ENCODE measurements around the gene SLC28A3. TPM values are rescaled to one million over a fixed set of nuclear protein-coding genes. Genes with fewer than 3 reads are reported as not detected.

SLC28A3 gene
- total RNA-seq, 2 experiments from 2014 or later: not detected

DNA sequence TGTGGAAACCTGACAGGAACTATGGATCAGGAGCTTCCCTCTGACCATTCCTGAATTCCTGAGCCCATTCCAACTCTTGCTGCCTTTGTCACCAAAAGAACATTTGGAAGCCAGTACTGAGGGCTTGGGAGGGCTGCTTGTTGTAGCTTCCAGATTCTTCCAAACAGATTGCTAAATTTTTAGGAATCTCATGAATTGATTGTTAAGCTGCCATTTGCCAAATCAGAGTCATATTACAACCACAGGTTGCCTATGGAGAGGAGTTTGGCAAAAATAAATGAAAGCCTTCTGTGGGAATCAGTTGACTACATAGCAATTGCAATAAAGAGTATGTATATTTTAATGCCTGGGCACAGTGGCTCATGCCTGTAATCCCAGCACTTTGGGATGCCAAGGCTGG is 39.2 kb upstream of the SLC28A3 start:
- no peak for DNase-seq
- H3K27me3 ChIP-seq (ENCODE audit: control insufficient read depth in 1 of 2, insufficient read depth in 2 of 2, low read length in 2 of 2): peaks cover 2 to 3% of the 10 kb centered on the region in 2 experiments
- no peaks in the 10 kb centered on the region for H3K4me1 Mint-ChIP-seq (ENCODE audit: low read depth)
- no peaks in the 10 kb centered on the region for H3K4me1 ChIP-seq (ENCODE audit: insufficient read depth, low read length)
- no peaks in the 10 kb centered on the region for H3K36me3 ChIP-seq (ENCODE audit: insufficient read depth, low read length)
- ChIA-PET CTCF (no interaction called here), POLR2A (no interaction called here)
- no peaks in the 10 kb centered on the region for H3K36me3 Mint-ChIP-seq (ENCODE audit: low read depth)
- ATAC-seq (ENCODE audit: poor library complexity): no peak
- H3K27ac Mint-ChIP-seq: no peak overlapping the region
- peaks cover 30% of the 10 kb centered on the region for H3K27me3 Mint-ChIP-seq
- H3K9me3 ChIP-seq (ENCODE audit: control insufficient read depth in 1 of 2, insufficient read depth in 1 of 2, low read length in 2 of 2): no peaks in the 10 kb centered on the region
- no peaks in the 10 kb centered on the region for H3K9me3 Mint-ChIP-seq
- intact Hi-C loops (cut with DNase I, micrococcal nuclease): no loop called here
- H3K4me3 ChIP-seq (ENCODE audit: low read length): no peak overlapping the region
- TF ChIP-seq CTCF (IDR thresholded peaks at IDR 0.05): no peak
- no peak overlapping the region for H3K4me3 Mint-ChIP-seq
- H3K27ac ChIP-seq (ENCODE audit: low read depth in 1 of 2, low read length in 2 of 2): no peak overlapping the region

DNA sequence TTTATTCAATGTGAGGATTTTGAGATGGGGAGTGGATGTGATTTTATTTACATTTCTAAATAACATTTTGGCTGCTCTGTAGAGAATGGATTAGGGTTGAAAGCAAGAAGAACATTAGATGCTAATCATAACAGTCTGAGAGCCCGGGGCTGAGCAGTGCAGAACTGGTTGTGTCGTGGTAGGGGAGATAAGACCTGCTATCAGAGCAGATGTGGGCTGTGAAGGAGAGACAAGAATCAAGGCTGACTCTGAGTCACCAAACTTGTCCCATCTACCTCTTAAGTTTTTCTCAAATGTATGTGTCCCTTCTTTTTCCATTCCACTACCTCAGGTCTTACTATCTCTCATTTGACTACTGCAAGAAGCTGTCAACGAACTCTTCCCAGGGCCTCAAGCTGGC is 35.4 kb upstream of the SLC28A3 start:
- POLR2A ChIA-PET: no interaction called here
- no peak for TF ChIP-seq CTCF (IDR thresholded peaks at IDR 0.05)
- CTCF ChIA-PET: no interaction called here
- DNase-seq: no peak
- H3K36me3 ChIP-seq (ENCODE audit: insufficient read depth, low read length): no peaks in the 10 kb centered on the region
- no peak overlapping the region for H3K27ac Mint-ChIP-seq
- H3K9me3 ChIP-seq (ENCODE audit: control insufficient read depth in 1 of 2, insufficient read depth in 1 of 2, low read length in 2 of 2): no peaks in the 10 kb centered on the region
- H3K4me1 ChIP-seq (ENCODE audit: insufficient read depth, low read length): no peaks in the 10 kb centered on the region
- H3K36me3 Mint-ChIP-seq (ENCODE audit: low read depth): no peaks in the 10 kb centered on the region
- intact Hi-C loops (cut with DNase I, micrococcal nuclease): no loop called here
- H3K27me3 Mint-ChIP-seq: peaks cover 20% of the 10 kb centered on the region
- no peak for ATAC-seq (ENCODE audit: poor library complexity)
- no peak overlapping the region for H3K27ac ChIP-seq (ENCODE audit: low read depth in 1 of 2, low read length in 2 of 2)
- no peak overlapping the region for H3K4me3 ChIP-seq (ENCODE audit: low read length)
- H3K4me1 Mint-ChIP-seq (ENCODE audit: low read depth): no peaks in the 10 kb centered on the region
- H3K4me3 Mint-ChIP-seq: no peak overlapping the region
- H3K9me3 Mint-ChIP-seq: no peaks in the 10 kb centered on the region
- peaks cover 0 to 9% of the 10 kb centered on the region in 2 experiments for H3K27me3 ChIP-seq (ENCODE audit: control insufficient read depth in 1 of 2, insufficient read depth in 2 of 2, low read length in 2 of 2)

- Mint-ChIP-seq H3K27me3 (peaks cover 27% of the 10 kb centered on the region), H3K9me3 (no peaks in the 10 kb centered on the region), H3K36me3 (ENCODE audit: low read depth) (no peaks in the 10 kb centered on the region), H3K4me3 (no peak overlapping the region), H3K4me1 (ENCODE audit: low read depth) (no peaks in the 10 kb centered on the region), H3K27ac (no peak overlapping the region)
- Histone ChIP-seq H3K4me3 (ENCODE audit: low read length) (no peak overlapping the region), H3K9me3 (ENCODE audit: control insufficient read depth in 1 of 2, insufficient read depth in 1 of 2, low read length in 2 of 2) (no peaks in the 10 kb centered on the region), H3K36me3 (ENCODE audit: insufficient read depth, low read length) (no peaks in the 10 kb centered on the region), H3K4me1 (ENCODE audit: insufficient read depth, low read length) (no peaks in the 10 kb centered on the region), H3K27me3 (ENCODE audit: control insufficient read depth in 1 of 2, insufficient read depth in 2 of 2, low read length in 2 of 2) (peaks cover 0 to 6% of the 10 kb centered on the region in 2 experiments), H3K27ac (ENCODE audit: low read depth in 1 of 2, low read length in 2 of 2) (no peak overlapping the region)
- ATAC-seq (ENCODE audit: poor library complexity) (no peak), DNase-seq (no peak)
- POLR2A ChIA-PET: no interaction called here
- CTCF ChIA-PET: no interaction called here
- TF ChIP-seq CTCF (IDR thresholded peaks at IDR 0.05): no peak
- intact Hi-C loops (cut with DNase I, micrococcal nuclease): no loop called here
These were observed 34.0 kb upstream of the SLC28A3 start for GRCh38 chr9:84374516-84374915.

Measured in CD4-positive, alpha-beta T cell (primary cell).